Stimulated activated CD4-positive, alpha-beta T cell treated with anti-CD3 and anti-CD28 coated beads, Interleukin-4, amount 100 ng/mL, for 48 hours (primary cell): Measurements from ENCODE around the gene EBF4.
"Not testable (repeated sequence)": the region's sequence is repeated elsewhere in the genome, so short reads cannot be mapped to it uniquely, and the experiment has no call there.

Source experiments
- DNase-seq, 2 donors: peaks; one replicate each; pipeline ENCODE4 v3.0.0-alpha.2; 2020; ENCODE audit warnings: low read depth in 2 of 2

The EBF4 gene

DNA sequence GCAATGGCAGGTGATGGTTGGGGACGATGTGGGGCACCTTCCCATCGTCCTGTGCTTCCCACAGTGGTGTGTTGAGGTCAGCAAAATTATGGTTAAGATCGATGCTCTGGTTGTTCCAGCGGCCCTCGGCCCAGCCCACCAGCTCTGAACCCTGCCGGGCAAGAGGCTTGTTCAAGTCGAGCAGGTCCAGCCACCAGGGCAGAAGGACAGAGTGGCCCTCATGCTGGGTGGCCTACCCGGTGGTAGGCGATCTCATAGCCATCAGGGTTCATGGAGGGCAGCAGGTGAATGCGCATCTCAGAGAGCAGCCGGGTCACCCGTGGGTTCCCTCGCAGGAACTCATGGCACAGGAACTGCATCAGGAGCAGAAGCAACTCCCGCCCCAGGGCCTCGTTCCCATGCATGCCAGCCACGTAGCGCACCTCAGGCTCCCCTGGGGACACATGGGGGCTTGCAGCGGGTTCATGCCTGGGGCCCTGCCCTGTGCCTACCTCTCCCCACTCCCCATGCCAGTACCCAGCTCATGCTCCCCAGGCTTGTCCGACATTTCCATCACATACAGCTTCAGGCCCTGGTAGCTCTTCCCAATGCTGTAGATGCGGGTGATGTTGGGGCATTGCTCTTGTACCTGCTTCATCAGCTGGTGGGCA lies 103.6 kb downstream of the EBF4 start:
- DNase-seq: no peak

DNA sequence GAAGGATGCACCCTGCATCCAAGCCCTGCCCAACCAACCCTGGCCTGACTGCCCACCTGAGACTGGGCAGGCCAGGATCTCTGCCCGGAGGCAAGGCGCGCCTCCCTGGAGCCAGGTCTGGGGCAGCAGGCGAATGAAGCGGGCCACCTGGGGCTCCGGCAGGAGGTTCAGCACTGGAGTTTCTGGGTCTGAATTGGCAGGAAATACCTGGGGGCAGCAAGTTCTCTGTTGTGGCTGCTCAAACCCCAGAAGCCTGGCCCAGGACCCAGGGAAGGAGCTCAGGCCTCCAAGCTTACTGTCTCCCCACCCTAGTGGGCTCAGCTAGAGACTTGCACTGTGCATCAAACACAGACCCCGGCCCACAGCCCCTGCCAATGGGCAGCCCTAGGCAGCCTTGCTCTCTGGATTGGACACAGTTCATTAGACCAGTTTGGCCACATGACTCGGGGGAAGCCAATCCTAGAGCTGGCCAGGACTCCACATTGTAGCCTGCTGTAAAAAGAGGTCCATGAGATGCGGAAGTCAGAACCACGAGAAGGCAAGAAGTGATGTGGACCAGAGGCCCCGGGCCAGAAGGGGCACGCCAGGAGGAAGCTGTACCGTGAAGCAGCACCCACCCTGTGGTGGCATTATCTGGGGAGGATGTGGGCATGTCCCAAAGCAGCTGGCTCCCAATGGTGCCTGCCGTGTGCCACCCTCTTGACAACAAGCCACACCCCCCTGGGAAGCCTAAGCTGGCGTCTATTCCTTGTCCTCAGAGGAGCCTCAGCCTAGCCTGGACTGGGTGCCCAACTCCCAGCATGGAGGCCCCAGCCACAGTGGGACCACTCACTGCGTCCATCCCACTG lies 104.8 kb downstream of the EBF4 start:
- no peak for DNase-seq

DNA sequence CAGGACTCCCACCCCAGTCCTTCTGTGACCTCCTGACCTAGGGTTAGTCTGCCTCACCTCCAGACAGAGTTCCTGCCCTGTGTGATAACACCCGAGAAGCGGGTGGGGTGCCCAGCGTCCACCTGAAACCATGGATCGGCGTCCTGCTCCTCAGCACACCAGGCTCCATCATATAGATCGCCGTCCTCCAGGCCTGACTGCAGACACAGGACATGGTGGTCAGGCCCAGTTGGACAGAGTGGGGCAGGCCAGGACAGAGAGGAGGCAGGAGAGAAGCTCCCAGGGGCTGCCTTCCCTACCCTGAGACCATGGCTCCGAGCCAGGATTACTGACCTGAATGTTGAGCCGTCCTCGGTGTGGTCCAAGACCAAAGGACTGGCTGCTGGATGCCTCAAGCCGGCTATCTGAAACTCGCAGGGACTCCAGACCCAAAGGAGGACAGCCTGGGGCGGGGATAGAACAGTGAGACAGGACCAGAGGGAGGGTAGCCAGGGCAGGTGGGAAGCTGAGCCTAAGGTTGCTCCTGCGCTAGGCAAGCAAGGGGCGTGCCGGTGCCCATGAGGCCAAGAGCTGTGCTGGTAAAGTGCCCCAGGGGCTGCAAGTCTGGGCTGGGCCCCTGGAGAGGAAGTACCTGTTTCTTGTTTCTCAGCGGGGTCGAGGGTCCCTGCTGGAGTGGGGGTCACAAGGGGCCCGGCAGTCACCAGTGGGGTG lies 105.7 kb downstream of the EBF4 start:
- no peak for DNase-seq

DNA sequence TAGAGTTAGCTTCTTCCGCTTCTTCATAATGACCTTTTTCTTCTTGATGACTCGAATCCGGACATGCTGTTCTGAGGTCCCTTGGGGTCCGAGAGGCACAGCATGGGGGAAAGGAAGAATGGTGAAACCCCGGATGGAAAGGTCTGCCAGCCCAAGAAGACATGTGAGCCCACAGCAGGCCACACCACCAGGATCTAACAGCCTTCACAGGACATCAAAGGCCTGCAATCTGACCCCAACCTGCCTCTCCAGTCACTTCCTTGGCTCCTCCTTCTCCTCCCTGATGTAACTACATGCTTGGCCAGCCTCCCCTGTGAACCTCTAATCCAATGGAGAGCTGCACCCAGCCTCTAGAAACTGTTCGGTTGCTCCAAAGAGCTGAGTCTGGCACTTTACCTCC lies 106.2 kb downstream of the EBF4 start:
- no peak for DNase-seq

DNA sequence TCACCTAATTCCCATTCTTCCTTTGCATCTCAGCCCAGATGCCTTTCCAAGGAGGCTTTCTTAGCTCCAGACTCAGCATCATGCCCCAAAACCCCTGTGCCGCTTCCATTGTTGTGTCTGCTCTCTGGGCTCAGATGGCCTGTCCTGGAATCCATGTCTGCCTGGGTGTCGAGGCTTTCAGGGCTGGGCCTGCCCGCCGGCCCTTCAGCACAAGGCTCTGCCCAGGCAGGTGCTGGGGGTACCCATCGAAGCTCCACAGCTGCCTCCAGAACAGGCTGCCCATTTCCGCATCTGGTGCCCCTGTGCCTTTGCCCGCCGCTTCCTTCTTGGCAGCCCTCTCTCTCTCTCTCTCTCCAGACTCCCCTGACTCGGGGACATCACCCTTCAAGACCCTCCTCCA lies 106.7 kb downstream of the EBF4 start:
- DNase-seq: no peak

DNA sequence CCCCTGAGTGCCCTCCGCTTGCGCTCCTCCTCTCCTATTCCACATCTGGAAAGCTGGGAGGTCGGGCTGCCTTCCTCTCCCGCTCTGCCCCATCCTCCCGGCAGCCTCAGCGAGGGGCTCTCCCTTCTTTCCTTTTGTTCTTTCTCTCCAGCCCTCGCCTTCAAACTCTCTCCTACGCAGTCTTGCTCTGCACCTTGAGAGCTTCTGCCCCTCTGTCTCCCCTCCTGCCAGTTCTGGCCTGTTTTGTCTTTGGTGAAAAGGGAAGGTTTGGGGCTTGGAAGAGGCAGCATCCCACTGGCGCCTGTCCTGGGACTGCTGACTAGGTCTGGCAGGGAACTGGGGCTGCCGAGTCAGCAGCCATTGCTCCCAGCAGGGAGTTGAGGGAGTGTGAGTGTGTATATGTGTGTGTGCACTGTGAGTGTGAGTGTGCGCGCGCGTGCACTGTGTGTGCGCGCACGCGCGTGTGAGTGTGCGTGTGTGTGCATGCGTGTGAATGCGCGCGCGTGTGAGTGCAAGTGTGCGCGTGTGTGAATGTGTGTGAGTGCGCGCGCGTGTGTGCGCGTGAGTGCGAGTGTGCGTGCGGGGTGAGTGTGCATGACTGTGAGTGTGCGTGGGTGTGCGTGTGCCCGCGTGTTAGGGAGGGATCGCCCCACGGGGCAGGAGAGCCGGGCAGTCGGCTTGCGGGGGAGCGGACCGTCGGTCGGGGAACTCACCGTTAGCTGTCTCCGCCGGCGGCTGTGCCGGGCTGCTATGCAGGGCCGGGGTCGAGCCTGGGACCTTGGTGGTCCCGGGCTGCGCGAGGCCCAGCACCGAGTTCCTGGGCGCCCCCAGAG lies 107.3 kb downstream of the EBF4 start:
- DNase-seq: no peak

DNA sequence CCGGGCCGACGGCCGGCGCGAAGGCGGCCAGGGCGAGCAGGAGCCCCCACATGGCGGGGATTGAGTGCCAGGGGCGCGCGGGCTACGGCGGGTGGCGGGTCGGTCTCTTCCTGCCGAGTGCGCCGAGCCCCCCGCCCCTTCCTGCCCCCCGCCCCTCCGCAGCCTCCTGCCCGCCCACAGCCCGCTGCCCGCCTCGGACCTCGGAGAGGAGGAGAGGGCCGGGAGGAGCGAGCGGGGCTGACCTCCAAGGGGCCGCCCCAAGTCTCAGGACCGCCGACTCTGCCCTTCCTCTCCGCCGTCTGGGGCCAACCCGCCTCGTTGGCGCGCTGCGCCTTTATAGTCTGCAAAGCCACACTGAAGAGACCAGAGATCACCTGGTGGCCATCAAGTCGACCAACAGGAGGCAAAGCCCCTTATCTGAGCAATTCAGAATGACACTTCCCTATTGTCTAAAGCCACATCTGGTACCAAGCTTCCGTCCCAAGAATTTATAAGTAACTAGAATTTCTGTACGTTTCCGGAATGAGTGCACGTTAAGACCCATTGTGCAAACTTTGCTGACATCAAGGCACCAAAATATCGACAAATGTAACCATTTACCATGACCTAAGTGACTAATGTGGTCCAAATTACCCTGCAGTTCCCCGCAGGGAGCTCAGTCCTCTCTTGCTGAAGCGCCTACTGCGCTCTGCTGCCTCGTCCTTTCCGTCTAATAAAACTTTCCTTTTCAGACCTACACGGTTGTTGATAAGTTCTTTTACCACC lies 108.1 kb downstream of the EBF4 start, which contains the start of gene CPXM1:
TSS of gene CPXM1 (minus strand) at position 107 of the 765 bp plus-strand sequence. CDS start at position 52, 55 bp downstream.
- peak in 1 of 2 donors; percentile 9 for DNase-seq

DNA sequence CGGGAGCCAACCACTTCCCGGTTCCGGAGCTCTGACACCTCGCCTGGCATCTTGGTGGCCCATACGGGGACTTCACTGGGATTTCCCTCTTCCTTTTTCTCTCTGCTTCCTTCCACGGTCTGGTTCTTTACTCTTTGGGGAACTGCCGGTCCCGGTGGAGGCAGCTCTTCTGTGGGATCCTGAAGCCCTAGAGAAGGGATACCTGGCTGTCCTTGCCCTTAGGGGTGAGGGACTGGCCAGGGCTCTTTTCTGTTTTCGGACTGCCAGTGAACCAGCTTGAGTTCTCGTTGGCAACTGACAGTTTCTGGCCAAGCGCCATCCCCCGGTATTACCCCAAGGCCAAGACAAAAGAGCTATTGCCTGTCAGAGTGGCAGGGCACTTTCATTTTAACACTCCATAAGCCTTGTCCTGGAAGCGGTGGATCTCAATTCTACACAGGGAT lies 108.7 kb downstream of the EBF4 start:
- DNase-seq: no peak

DNA sequence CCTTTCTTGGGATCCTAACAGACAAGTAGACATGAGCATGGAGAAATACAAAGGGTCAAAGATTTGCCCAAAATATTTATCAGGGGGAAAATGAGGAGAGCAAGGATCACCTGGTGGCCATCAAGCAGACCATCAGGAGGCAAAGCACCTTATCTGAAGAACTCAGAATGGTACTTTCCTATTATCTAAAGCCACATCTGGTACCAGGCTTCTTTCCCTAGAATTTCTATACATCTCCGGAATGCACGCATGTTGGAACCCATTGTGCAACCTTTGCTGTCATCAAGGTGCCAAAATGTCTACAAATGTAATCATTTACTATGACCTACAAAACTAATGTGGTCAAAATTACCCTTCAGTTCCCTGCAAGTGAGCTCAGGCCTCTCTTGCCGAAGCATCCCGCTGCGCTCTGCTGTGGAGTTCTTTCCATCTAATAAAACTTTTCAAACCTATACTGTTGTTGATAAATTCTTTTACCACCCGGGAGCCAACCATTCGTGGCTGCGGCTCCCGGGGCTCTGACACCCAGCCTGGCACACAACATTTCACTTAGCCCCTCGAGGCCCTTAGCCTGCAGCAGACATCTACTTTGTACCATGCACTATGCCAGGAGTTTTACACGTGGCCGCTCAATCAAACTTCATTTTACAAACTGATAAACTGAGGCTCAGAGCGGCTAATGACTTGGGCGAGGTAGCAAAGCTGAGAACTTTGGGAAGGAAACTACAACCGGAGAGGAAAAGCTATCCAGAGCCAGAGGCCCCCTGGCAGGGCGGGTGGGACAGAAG lies 111.7 kb downstream of the EBF4 start:
- no peak for DNase-seq

DNA sequence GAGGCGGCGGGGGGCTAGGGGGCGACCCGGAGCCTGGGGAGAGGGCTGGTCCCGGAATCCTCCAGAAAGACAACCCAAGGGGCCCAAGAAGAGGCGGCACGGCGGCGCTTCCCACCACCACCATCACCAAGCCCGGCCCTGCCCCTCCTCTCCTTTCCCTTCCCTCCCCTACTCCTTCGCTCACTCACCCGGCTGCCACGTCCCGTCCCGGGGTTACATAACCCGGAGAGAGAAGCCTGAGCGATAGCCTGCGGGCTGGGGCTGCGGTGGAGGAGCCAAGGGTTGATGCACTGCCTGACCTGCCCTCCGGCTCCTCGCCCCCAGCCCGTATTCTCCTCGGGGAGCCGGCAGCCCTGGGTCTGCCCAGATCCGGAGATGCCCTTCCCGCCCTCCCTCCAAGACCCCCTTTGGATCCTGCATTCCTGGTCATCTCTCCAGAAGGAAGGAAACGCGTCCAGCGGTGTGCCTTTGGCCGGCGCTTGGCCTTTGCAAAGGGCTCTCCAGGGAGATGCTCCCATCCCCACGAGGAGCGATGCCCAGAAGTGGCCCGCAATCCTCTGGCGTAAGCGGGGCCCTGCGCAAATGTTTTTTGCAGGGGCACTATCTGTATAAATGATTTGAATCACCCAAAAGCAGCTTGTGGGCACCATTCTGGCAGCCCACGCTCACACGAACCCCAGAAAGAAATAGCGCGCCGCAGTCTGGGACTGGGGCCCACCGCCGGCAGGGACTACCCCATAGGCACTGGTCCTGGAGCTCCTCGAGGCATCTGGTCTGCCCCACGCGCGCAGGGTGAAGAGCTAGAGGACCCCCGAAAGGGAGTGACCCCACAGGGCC lies 112.5 kb downstream of the EBF4 start:
- DNase-seq: no peak

DNA sequence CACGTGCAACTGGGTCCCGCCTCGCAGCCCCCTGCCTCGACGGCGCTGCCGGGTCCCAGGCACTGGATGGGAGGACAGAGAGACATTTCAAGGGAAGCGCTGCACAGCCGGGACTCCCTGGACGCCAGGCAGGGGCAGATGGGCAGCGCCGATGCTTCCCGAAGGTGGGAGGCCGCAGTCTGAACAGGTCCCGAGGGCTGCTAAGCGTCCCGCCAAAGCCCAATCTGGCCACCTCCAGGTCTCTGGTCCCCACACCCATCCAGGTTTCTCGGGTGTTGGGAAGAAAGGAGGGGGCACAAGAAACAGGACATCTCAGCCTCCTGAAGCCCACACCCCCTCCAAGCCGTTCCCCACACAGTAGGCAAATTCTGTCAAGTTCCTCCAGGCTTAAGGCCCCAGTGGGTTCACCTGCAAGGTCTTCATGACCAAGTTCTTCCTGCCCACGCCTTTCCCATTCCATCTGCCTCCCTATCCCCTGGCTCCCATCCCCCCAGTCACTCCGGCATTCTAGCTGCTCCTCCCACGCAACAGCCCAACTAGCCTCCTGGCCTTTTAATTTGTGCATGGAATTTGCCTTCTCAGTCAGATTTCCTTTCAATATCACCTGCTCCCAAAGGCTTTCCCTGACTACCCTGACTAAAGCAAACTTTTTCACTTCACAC lies 113.2 kb downstream of the EBF4 start:
- no peak for DNase-seq

DNA sequence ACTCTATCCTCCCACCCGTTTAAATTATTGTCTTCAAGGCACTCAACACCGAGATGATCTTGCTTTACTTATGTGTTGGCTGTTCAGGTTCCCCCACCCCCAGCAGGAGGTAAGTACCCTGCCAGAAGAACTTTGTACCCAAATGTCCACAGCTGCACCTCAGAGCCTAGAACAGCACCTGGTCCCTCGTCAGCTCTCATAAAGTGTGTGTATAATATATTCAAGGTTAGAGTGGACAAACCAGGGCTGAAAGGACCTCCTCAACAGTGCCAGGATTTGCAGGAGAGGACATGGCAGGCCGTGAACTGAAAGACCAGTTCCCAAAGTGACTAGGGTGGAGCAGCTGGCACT lies 113.7 kb downstream of the EBF4 start:
- DNase-seq: no peak

DNA sequence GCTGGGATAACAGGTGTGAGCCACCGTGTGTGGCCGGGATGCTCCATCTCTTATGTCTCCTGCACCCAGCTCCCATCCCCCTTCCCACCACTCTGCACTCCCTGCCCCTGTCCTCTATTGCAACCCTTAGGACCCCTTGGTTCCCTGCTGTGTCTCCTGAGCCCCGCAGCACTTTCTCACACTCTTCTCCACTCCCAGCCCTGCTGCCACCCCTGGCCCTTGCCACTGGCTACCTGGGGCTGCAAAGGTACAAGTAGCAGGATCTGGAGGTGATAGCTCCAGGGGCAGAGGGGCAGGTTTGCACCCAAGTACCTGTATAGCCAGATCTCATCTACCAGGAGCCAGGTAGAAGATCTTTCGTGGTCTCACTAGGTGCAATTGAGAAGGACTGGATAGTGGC lies 114.4 kb downstream of the EBF4 start:
- DNase-seq: no peak

DNA sequence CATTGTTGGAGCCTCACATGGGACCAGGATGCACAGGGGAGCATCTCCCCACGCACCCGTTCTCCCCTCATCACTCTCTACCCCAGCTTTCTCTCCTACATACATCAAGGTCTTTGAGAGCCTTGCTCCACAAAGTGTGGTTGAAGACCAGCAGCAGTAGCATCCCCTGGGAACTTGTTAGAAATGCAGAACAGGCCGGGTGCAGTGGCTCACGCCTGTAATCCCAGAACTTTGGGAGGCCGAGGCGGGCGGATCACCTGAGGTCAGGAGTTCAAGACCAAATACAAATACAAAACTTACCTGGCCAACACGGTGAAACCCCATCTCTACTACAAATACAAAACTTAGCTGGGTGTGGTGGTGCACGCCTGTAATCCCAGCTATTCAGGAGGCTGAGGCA lies 115.3 kb downstream of the EBF4 start:
- not testable (repeated sequence) for DNase-seq

DNA sequence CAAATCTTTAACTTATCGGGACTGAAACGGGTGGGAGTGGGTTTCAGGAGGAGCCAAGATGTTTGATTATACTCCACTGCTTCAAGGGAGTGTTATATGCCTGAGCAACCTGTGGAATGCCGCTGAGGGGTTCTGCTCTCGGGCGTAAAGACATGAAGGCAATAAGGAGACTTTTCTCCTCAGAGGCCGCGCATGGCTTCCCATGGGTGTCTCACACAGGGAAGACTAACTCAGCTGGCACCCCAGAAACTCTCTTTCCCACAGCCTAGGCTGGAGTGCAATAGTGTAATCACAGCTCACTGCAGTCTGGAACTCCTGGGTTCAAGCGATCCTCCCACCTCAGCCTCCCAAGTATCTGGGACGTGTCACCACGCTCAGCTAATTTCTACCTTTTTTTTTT lies 117.1 kb downstream of the EBF4 start:
- DNase-seq: no peak
